ENCODE results near the gene DNAAF5. TPM values are rescaled to one million over a fixed set of nuclear protein-coding genes. Genes with fewer than 3 reads are reported as not detected.

Gene DNAAF5
- total RNA-seq, 1 donor from 2014 or later = 15.2 TPM

DNA sequence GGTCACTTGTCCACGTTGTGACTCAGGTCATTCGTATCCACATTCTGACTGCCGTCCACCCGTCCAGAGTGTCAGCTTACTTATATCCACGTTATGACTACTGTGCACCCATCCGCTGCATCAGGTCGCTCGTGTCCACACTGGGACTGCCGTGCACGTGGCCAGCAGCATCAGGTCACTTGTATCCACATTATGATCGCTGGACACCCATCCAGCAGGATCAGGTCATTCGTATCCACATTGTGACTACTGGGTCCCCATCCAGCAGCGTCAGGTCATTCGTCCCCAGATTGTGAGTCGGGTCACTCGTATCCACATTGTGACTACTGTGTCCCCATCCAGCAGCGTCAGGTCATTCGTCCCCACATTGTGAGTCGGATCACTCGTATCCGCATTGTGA is 58.5 kb downstream of the DNAAF5 start:
- Mint-ChIP-seq H3K27ac (ENCODE audit: unreplicated experiment) (peak overlapping the region; percentile 26), H3K27me3 (ENCODE audit: unreplicated experiment) (peaks cover 2% of the 10 kb centered on the region), H3K4me1 (ENCODE audit: low read depth, unreplicated experiment) (no peaks in the 10 kb centered on the region), H3K4me3 (ENCODE audit: unreplicated experiment) (peak overlapping the region; percentile 10), H3K36me3 (ENCODE audit: unreplicated experiment) (peaks cover 3% of the 10 kb centered on the region), H3K9me3 (ENCODE audit: unreplicated experiment) (peaks cover 4% of the 10 kb centered on the region)
- DNase-seq = no peak
- TF ChIP-seq, protein P1, sequence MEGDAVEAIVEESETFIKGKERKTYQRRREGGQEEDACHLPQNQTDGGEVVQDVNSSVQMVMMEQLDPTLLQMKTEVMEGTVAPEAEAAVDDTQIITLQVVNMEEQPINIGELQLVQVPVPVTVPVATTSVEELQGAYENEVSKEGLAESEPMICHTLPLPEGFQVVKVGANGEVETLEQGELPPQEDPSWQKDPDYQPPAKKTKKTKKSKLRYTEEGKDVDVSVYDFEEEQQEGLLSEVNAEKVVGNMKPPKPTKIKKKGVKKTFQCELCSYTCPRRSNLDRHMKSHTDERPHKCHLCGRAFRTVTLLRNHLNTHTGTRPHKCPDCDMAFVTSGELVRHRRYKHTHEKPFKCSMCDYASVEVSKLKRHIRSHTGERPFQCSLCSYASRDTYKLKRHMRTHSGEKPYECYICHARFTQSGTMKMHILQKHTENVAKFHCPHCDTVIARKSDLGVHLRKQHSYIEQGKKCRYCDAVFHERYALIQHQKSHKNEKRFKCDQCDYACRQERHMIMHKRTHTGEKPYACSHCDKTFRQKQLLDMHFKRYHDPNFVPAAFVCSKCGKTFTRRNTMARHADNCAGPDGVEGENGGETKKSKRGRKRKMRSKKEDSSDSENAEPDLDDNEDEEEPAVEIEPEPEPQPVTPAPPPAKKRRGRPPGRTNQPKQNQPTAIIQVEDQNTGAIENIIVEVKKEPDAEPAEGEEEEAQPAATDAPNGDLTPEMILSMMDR (IDR thresholded peaks at IDR 0.05; ENCODE audit: partially characterized antibody, unreplicated experiment) = no peak

DNA sequence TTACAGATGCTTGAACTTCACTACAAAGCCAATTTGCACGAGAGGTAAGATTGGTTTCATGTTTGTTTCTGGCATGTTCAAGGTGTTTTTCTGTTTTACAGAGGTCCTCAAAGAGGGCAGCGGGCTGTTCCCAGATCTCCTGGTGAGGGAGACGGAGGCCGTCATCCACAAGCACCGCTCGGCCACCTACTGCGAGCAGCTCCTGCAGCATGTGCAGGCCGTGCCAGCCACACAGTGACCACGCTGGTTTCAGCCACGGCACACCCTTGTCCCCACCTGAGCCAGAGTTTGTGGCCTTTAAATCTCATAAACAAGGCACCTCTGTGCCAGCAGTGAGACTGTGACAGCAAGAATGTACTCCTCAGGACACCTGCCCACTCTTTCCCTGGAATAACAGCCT is 58.9 kb downstream of the DNAAF5 start:
- TF ChIP-seq, protein P1 (IDR thresholded peaks at IDR 0.05; ENCODE audit: partially characterized antibody, unreplicated experiment) = no peak
- Mint-ChIP-seq H3K36me3 (ENCODE audit: unreplicated experiment) (peaks cover 3% of the 10 kb centered on the region), H3K27me3 (ENCODE audit: unreplicated experiment) (peaks cover 2% of the 10 kb centered on the region), H3K4me1 (ENCODE audit: low read depth, unreplicated experiment) (no peaks in the 10 kb centered on the region), H3K4me3 (ENCODE audit: unreplicated experiment) (no peak overlapping the region), H3K9me3 (ENCODE audit: unreplicated experiment) (peaks cover 4% of the 10 kb centered on the region), H3K27ac (ENCODE audit: unreplicated experiment) (no peak overlapping the region)
- DNase-seq = no peak

DNA sequence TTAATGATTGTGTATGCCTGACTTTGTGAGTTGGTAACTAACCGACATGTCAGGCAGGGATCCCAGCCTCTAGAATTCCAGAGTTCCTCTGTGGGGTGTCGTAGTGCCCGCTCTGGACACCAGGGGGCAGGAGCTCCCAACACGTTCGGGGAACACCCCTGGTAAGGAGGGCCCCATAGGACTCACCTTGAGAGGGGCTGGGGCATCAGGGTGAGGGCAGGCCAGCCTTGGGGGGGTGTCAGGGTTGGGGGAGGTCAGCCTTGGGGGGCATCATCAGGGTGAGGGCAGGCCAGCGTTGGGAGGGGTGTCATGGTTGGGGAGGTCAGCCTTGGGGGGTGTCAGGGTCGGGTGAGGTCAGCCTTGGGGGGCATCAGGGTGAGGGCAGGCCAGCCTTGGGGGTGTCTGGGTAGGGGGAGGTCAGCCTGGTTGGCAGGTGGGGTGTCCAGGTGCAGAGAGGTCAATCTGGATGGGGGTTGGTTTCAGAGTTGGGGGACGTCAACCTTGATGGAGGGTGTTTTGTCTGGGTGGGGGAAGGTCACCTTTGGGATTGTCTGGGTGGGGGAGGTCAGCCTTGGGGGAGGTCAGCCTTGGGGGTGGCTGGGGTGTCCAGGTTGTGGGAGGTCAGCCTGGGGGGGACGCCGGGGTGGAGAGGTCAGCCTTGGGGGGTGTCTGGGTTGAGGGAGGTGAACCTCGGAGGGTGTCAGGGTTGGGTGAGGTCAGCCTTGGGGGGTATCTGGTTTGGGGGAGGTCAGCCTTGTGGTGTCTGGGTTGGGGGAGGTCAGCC is 60.2 kb downstream of the DNAAF5 start:
- H3K4me1 Mint-ChIP-seq (ENCODE audit: low read depth, unreplicated experiment) = no peaks in the 10 kb centered on the region
- TF ChIP-seq, protein P1 (IDR thresholded peaks at IDR 0.05; ENCODE audit: partially characterized antibody, unreplicated experiment) = peak; percentile 75
- peak; percentile 83 for DNase-seq
- no peak overlapping the region for H3K27ac Mint-ChIP-seq (ENCODE audit: unreplicated experiment)
- H3K27me3 Mint-ChIP-seq (ENCODE audit: unreplicated experiment) = peaks cover 2% of the 10 kb centered on the region
- H3K36me3 Mint-ChIP-seq (ENCODE audit: unreplicated experiment) = peaks cover 3% of the 10 kb centered on the region
- H3K9me3 Mint-ChIP-seq (ENCODE audit: unreplicated experiment) = peaks cover 4% of the 10 kb centered on the region
- H3K4me3 Mint-ChIP-seq (ENCODE audit: unreplicated experiment) = no peak overlapping the region

DNA sequence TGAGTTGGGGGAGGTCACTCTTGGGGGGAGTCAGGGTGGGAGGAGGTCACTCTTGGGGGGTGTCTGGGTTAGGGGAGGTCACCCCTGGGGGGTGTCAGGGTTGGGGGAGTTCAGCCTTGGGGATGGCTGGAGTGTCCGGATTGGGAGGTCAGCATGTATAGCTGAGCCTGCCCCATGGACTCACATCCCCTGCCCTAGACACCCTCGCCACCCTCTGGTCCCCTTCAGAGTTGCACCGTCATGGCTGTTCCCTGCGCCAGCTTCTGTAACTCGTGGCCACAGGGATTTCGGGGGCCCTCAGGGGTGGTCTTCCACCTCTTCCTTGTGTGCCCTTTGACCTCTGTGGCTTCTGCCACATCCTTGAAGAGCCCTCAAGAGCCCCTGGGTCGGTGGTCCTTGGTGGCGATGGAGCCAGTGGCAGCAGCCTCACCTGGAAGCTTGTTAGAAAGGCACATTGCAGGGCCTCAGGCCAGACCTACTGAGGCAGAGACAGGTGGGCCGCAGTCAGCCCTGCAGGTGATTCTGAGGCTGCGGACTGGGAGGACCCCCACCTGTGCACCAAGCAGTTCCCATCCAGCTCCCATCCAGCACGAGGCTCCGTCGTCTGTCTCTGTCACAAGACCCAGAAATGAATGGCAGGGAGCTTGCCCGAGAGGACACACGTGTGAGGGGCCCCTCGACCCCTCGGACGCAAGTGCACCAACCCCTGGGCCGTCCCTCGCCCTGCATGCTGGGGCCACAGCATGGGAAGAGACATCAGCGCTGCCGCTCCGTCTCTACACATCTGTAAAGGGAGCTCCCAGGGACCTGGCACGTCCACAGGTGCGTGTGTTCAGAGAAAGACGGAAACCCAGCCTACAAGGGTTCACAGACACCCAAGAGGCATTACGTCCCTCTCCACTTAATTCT is 61.1 kb downstream of the DNAAF5 start:
- Mint-ChIP-seq H3K4me1 (ENCODE audit: low read depth, unreplicated experiment) (no peaks in the 10 kb centered on the region), H3K27ac (ENCODE audit: unreplicated experiment) (no peak overlapping the region), H3K27me3 (ENCODE audit: unreplicated experiment) (peaks cover 2% of the 10 kb centered on the region), H3K4me3 (ENCODE audit: unreplicated experiment) (no peak overlapping the region), H3K36me3 (ENCODE audit: unreplicated experiment) (peaks cover 3% of the 10 kb centered on the region), H3K9me3 (ENCODE audit: unreplicated experiment) (peaks cover 4% of the 10 kb centered on the region)
- DNase-seq = no peak
- TF ChIP-seq, protein P1 (IDR thresholded peaks at IDR 0.05; ENCODE audit: partially characterized antibody, unreplicated experiment) = no peak
